Measurements from ENCODE around the gene SWT1.

GRCh38 chr1:185317886-185318310 is 160.9 kb downstream of the SWT1 start:
- TF ChIP-seq BACH2 (CRISPR knock-in tag; IDR thresholded peaks at IDR 0.05; ENCODE audit: borderline replicate concordance) (no peak), ESRRG (CRISPR knock-in tag; IDR thresholded peaks at IDR 0.05) (no peak), ZFP3 (CRISPR knock-in tag; IDR thresholded peaks at IDR 0.05) (no peak), CSDC2 (CRISPR knock-in tag; IDR thresholded peaks at IDR 0.05) (no peak), TCF4 (CRISPR knock-in tag; IDR thresholded peaks at IDR 0.05; ENCODE audit: borderline replicate concordance) (no peak), ZFP30 (CRISPR knock-in tag; IDR thresholded peaks at IDR 0.05) (no peak), PATZ1 (CRISPR knock-in tag; IDR thresholded peaks at IDR 0.05; ENCODE audit: borderline replicate concordance) (no peak), ZC3H10 (CRISPR knock-in tag; IDR thresholded peaks at IDR 0.05) (no peak), CSRNP3 (CRISPR knock-in tag; IDR thresholded peaks at IDR 0.05) (no peak), ARNTL (CRISPR knock-in tag; IDR thresholded peaks at IDR 0.05; ENCODE audit: borderline replicate concordance, low read depth) (no peak)

Measured in SK-N-SH treated with all-trans-retinoic acid at 6 μM for 48 hours (cell line).